Measurements from ENCODE around the gene NRXN3.

DNA sequence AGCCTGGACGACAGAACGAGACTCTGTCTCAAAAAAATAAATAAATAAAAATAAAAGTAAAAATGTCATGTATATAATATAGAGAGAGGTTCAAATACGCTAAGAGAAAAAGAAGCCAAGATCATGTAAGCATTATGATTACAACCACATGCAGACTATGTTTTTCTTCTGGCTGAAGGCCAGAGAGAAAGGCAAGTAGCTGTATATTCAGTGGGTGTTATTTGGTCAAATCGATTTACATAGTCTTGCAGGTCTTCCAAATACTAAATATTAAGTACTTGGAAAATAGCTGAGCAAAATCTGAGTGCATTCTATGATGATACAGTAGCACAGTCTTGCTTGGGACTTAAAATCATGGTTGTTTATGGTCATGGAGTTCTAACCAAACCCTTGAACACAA is 1283.1 kb downstream of the NRXN3 start:
- TF ChIP-seq, protein P1, sequence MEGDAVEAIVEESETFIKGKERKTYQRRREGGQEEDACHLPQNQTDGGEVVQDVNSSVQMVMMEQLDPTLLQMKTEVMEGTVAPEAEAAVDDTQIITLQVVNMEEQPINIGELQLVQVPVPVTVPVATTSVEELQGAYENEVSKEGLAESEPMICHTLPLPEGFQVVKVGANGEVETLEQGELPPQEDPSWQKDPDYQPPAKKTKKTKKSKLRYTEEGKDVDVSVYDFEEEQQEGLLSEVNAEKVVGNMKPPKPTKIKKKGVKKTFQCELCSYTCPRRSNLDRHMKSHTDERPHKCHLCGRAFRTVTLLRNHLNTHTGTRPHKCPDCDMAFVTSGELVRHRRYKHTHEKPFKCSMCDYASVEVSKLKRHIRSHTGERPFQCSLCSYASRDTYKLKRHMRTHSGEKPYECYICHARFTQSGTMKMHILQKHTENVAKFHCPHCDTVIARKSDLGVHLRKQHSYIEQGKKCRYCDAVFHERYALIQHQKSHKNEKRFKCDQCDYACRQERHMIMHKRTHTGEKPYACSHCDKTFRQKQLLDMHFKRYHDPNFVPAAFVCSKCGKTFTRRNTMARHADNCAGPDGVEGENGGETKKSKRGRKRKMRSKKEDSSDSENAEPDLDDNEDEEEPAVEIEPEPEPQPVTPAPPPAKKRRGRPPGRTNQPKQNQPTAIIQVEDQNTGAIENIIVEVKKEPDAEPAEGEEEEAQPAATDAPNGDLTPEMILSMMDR (IDR thresholded peaks at IDR 0.05; ENCODE audit: low read length) = no peak
- no peak for TF ChIP-seq EZH2 (IDR thresholded peaks at IDR 0.05; ENCODE audit: borderline replicate concordance, low read length)

Data from OCI-LY1 (cell line).